SH-SY5Y (cell line): ENCODE measurements around the gene THAP3.

Experiments used
- GATA2 ChIP-seq: IDR thresholded peaks from 2 replicates; pipeline ENCODE4 v1.6.1; 2011; ENCODE audit warnings: mild to moderate bottlenecking, low read depth, low read length
- GATA3 ChIP-seq: IDR thresholded peaks from 2 replicates; pipeline ENCODE4 v1.6.1; 2011; ENCODE audit warnings: low read depth, mild to moderate bottlenecking, low read length, moderate library complexity

THAP3 gene

GRCh38 chr1:6653436-6654290 is 29.0 kb downstream of the THAP3 start:
- TF ChIP-seq GATA2 = no peak

- TF ChIP-seq GATA2 = no peak
- no peak for TF ChIP-seq GATA3
Measured at GRCh38 chr1:6657138-6657537, 32.5 kb downstream of the THAP3 start.

DNA sequence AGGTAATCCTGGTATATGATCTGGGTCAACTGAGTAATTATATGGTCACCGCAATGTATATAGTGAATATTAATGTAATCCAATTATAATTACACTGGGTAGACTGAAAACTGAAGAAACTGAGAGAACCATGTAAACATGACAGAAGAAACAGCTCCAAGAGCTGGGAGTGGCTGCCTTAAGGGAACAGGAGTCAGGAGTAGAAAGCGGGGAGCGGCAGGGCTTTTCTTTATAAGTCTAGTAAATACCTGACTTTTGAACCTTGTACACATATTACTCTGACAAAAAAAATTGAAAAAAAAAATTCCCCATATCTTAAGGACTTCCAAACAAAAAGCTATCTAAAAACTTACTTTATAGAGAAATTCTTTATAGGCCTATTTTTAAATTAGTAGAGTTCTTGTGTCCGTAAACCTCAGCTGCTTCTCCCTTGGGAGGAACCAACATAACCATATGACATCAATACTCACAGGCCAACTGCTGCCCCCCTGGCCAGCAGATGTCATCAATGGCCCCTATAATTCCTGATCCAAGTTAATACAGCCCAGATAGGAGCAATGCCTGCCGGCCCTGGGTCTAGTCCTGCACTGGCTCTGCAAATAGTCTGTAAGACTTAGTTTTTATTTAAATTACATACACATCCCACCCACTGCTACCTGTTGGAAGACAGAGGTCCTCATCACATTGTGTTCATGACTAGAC is 33.8 kb downstream of the THAP3 start:
- no peak for TF ChIP-seq GATA3
- TF ChIP-seq GATA2 = no peak

DNA sequence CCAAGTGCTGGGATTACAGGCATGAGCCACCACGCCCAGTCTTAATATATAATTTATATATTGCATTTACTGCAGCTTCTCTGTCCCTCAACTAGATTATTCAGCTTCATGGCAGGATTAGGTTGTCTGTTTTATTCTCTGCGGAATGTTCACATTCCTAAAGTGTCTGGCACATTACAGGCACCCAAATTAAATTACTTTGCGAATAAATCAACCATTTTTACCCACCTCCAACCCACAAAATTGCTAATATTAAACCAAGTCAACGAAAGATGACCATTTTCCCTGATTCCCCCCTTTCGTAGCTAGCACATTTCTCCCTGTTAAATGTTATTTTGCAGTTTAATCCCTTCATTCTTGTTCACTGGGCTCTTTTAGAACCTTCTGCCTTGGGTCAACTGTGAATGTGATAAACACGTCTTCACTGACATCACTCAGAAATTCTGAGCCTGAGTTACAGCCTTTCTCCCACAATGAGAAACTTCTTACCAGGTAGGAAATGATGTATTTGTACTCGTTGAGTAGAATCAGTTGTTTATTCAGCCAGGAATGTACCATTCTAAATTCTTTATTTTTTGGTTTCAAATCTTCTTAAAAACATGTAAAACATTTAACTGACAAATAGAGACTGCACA is 35.9 kb downstream of the THAP3 start:
- no peak for TF ChIP-seq GATA2
- no peak for TF ChIP-seq GATA3

GRCh38 chr1:6666696-6667095 is 42.0 kb downstream of the THAP3 start:
- TF ChIP-seq GATA3 = no peak
- no peak for TF ChIP-seq GATA2

DNA sequence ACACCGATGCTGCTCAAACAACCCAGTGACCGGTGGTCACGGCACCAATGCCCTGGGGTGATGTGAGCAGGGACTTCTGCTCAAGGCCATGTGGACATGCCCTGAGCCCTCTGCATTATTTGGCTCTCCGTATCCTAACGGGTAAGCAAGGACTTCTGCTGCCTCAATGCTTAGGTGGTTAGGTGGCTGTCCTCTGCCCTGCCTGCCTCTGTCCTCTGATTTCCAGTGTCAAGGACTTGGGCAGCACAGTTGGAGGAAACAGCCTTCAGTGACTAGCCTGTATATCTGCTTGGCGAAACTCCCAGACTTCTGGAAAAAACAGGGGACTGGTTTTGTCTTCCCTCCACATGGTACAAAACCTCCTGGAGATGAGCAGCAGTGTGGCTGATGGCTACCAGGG is 42.5 kb downstream of the THAP3 start:
- TF ChIP-seq GATA3 (no peak), GATA2 (no peak)

DNA sequence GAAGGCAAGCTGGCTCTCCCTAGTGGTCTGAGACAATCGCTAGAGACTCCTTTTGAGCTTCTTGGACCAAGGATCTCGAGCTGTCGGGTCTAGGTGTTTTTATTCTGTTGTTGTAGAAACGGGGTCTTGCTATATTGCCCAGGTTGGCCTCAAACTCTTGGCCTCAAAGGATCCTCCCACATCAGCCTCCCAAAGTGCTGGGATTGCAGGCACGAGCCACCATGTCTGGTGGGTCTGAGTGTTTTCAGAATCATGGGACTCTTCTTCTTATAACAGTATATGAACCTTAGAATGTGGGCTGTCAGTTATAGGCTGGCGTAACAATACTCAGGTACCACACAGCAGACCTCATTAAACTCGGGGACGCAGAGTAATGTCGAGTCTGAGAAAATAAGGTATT is 43.8 kb downstream of the THAP3 start:
- TF ChIP-seq GATA2 (no peak), GATA3 (no peak)

DNA sequence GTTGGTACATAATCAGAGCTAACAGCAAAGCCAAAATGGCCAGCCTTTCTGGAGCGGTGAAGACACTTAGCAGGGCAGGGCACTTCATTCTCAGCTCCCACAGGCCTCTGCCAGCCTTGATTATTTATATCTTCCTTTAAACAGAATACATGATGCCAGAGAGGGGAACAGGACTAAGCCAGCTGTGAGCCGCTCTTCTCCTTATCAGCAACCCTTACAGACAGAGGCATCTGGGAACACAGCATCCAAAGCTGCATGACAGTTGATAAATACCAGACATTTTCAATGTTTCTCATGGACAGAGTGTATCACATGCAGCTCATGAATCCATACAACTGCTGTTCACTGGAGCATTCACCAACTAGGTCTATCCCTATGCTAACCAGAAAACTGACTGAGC is 47.9 kb downstream of the THAP3 start:
- TF ChIP-seq GATA2 (peak; percentile 95), GATA3 (0 out of 2 replicates have a peak, but pooled peaks have one; percentile 45)

- no peak for TF ChIP-seq GATA3
- TF ChIP-seq GATA2 = 0 out of 2 replicates have a peak, but pooled peaks have one; percentile 10
Measured at GRCh38 chr1:6673816-6674398, 49.2 kb downstream of the THAP3 start.

DNA sequence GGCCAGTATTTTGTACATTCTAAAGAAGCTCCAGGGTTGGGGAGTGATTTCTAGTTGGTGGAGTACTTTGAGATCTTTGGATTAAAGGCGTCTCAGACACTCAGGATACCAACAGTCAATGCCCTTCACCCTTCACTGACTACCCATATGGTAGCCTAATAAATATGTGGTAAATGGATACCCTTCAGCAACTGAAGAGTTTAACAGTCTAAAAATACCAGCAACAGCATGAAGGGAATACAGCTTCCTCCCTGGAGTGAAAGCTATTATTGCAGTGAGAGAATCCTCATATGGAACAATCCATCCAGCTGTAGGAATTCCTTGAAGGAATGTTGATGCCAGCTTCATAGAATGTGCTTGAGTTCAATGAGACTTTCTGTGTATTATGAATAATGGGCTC is 50.1 kb downstream of the THAP3 start:
- TF ChIP-seq GATA3 = no peak

- TF ChIP-seq GATA2 (no peak), GATA3 (no peak)
Measured at GRCh38 chr1:6675941-6676340, 51.3 kb downstream of the THAP3 start.
